Mucosa of stomach (tissue), 1 donor: ENCODE data around the gene THSD7A.

Experiments
- H3K27me3 ChIP-seq: one replicate; pipeline ENCODE4 v1.7.0; 2013; ENCODE audit warnings: mild to moderate bottlenecking, low read length; ENCODE audit not compliant: control insufficient read depth, insufficient read depth
- H3K36me3 ChIP-seq: one replicate; pipeline ENCODE4 v1.7.0; 2013; ENCODE audit warnings: low read length; ENCODE audit not compliant: control insufficient read depth, insufficient read depth
- H3K4me1 ChIP-seq: one replicate; pipeline ENCODE4 v1.7.0; 2013; ENCODE audit warnings: mild to moderate bottlenecking, low read length; ENCODE audit not compliant: control insufficient read depth, insufficient read depth
- H3K4me3 ChIP-seq: one replicate; pipeline ENCODE4 v1.7.0; 2013; ENCODE audit warnings: low read length
- H3K9ac ChIP-seq: one replicate; pipeline ENCODE4 v1.7.0; 2013; ENCODE audit warnings: mild to moderate bottlenecking, low read length, moderate library complexity
- H3K9me3 ChIP-seq: one replicate; pipeline ENCODE4 v1.7.0; 2013; ENCODE audit warnings: mild to moderate bottlenecking, low read length, moderate library complexity; ENCODE audit not compliant: control insufficient read depth
- donor health status: Pancreatic carcinoma.

THSD7A gene

GRCh38 chr7:11743548-11743947 lies 88.5 kb downstream of the THSD7A start:
- Histone ChIP-seq H3K4me3 (no peak overlapping the region), H3K27me3 (no peaks in the 10 kb centered on the region), H3K36me3 (no peaks in the 10 kb centered on the region), H3K4me1 (no peaks in the 10 kb centered on the region), H3K9me3 (no peaks in the 10 kb centered on the region), H3K9ac (no peak overlapping the region)

GRCh38 chr7:11743016-11743415 lies 89.0 kb downstream of the THSD7A start:
- Histone ChIP-seq H3K9me3 (no peaks in the 10 kb centered on the region), H3K4me1 (no peaks in the 10 kb centered on the region), H3K9ac (no peak overlapping the region), H3K4me3 (no peak overlapping the region), H3K27me3 (no peaks in the 10 kb centered on the region), H3K36me3 (no peaks in the 10 kb centered on the region)

GRCh38 chr7:11742496-11742895 lies 89.5 kb downstream of the THSD7A start:
- H3K4me1 ChIP-seq, result no peaks in the 10 kb centered on the region
- H3K9ac ChIP-seq, result no peak overlapping the region
- H3K36me3 ChIP-seq, result no peaks in the 10 kb centered on the region
- no peaks in the 10 kb centered on the region for H3K9me3 ChIP-seq
- H3K27me3 ChIP-seq, result no peaks in the 10 kb centered on the region
- H3K4me3 ChIP-seq, result no peak overlapping the region

- Histone ChIP-seq H3K9ac (no peak overlapping the region), H3K36me3 (no peaks in the 10 kb centered on the region), H3K27me3 (no peaks in the 10 kb centered on the region), H3K4me3 (no peak overlapping the region), H3K9me3 (no peaks in the 10 kb centered on the region), H3K4me1 (peaks cover under 1% of the 10 kb centered on the region)
These were observed 94.3 kb downstream of the THSD7A start for GRCh38 chr7:11737723-11738122.

- no peak overlapping the region for H3K4me3 ChIP-seq
- H3K36me3 ChIP-seq, result no peaks in the 10 kb centered on the region
- no peaks in the 10 kb centered on the region for H3K9me3 ChIP-seq
- no peak overlapping the region for H3K9ac ChIP-seq
- H3K27me3 ChIP-seq, result no peaks in the 10 kb centered on the region
- peaks cover 3% of the 10 kb centered on the region for H3K4me1 ChIP-seq
These were observed 99.8 kb downstream of the THSD7A start for GRCh38 chr7:11732207-11732606.

- no peak overlapping the region for H3K9ac ChIP-seq
- no peaks in the 10 kb centered on the region for H3K9me3 ChIP-seq
- H3K36me3 ChIP-seq, result no peaks in the 10 kb centered on the region
- H3K4me1 ChIP-seq, result peaks cover 3% of the 10 kb centered on the region
- no peaks in the 10 kb centered on the region for H3K27me3 ChIP-seq
- H3K4me3 ChIP-seq, result no peak overlapping the region
These were observed 101.3 kb downstream of the THSD7A start for GRCh38 chr7:11730725-11731124.

- Histone ChIP-seq H3K9me3 (no peaks in the 10 kb centered on the region), H3K36me3 (no peaks in the 10 kb centered on the region), H3K4me1 (peaks cover 3% of the 10 kb centered on the region), H3K4me3 (no peak overlapping the region), H3K27me3 (no peaks in the 10 kb centered on the region), H3K9ac (no peak overlapping the region)
These were observed 104.1 kb downstream of the THSD7A start for GRCh38 chr7:11727864-11728263.

- Histone ChIP-seq H3K4me1 (no peaks in the 10 kb centered on the region), H3K27me3 (no peaks in the 10 kb centered on the region), H3K36me3 (no peaks in the 10 kb centered on the region), H3K9ac (no peak overlapping the region), H3K9me3 (no peaks in the 10 kb centered on the region), H3K4me3 (no peak overlapping the region)
These were observed 105.2 kb downstream of the THSD7A start for GRCh38 chr7:11726794-11727155.

GRCh38 chr7:11726001-11726793 lies 105.8 kb downstream of the THSD7A start:
- no peaks in the 10 kb centered on the region for H3K9me3 ChIP-seq
- H3K4me1 ChIP-seq, result no peaks in the 10 kb centered on the region
- no peak overlapping the region for H3K9ac ChIP-seq
- H3K36me3 ChIP-seq, result no peaks in the 10 kb centered on the region
- no peaks in the 10 kb centered on the region for H3K27me3 ChIP-seq
- no peak overlapping the region for H3K4me3 ChIP-seq

- H3K9me3 ChIP-seq, result no peaks in the 10 kb centered on the region
- H3K9ac ChIP-seq, result no peak overlapping the region
- no peak overlapping the region for H3K4me3 ChIP-seq
- no peaks in the 10 kb centered on the region for H3K36me3 ChIP-seq
- no peaks in the 10 kb centered on the region for H3K4me1 ChIP-seq
- H3K27me3 ChIP-seq, result no peaks in the 10 kb centered on the region
These were observed 115.8 kb downstream of the THSD7A start for GRCh38 chr7:11716185-11716584.

GRCh38 chr7:11714676-11715075 lies 117.3 kb downstream of the THSD7A start:
- Histone ChIP-seq H3K27me3 (no peaks in the 10 kb centered on the region), H3K9ac (no peak overlapping the region), H3K4me3 (no peak overlapping the region), H3K4me1 (no peaks in the 10 kb centered on the region), H3K9me3 (no peaks in the 10 kb centered on the region), H3K36me3 (no peaks in the 10 kb centered on the region)

- Histone ChIP-seq H3K27me3 (no peaks in the 10 kb centered on the region), H3K4me3 (no peak overlapping the region), H3K9me3 (no peaks in the 10 kb centered on the region), H3K4me1 (no peaks in the 10 kb centered on the region), H3K9ac (no peak overlapping the region), H3K36me3 (no peaks in the 10 kb centered on the region)
These were observed 117.8 kb downstream of the THSD7A start for GRCh38 chr7:11714205-11714604.

GRCh38 chr7:11713352-11713751 lies 118.6 kb downstream of the THSD7A start:
- H3K9ac ChIP-seq, result no peak overlapping the region
- H3K4me1 ChIP-seq, result no peaks in the 10 kb centered on the region
- no peaks in the 10 kb centered on the region for H3K36me3 ChIP-seq
- no peak overlapping the region for H3K4me3 ChIP-seq
- no peaks in the 10 kb centered on the region for H3K27me3 ChIP-seq
- H3K9me3 ChIP-seq, result no peaks in the 10 kb centered on the region
